Gastrocnemius medialis (tissue), 4 donors: ENCODE measurements around the gene TMC8.
"Not testable (repeated sequence)": the region's sequence is repeated elsewhere in the genome, so short reads cannot be mapped to it uniquely, and the experiment has no call there.

ENCODE experiments used
- CTCF ChIP-seq, 5 experiments: fragments of 450-650 bp in 3 of 5; fragments of 200-600 bp in 2 of 5; sonication (generic) in 2 of 5; IDR thresholded peaks in 4 of 5; conservative IDR thresholded peaks in 1 of 5; 1 replicate in 4 of 5; 2 replicates in 1 of 5; pipeline ENCODE4 v1.5.1; 2016 to 2019; ENCODE audit warnings: antibody characterized with exemption in 5 of 5, mild to moderate bottlenecking in 3 of 5, moderate library complexity in 3 of 5
- POLR2A ChIP-seq, 2 donors: fragments of 450-650 bp; IDR thresholded peaks; one replicate each; pipeline ENCODE4 v1.6.1; 2017; ENCODE audit warnings: antibody characterized with exemption in 2 of 2, mild to moderate bottlenecking in 2 of 2, moderate library complexity in 2 of 2

- TF ChIP-seq CTCF (IDR thresholded peaks at IDR 0.05 in 4 of 5, conservative IDR thresholded peaks at IDR 0.05 in 1 of 5); POLR2A (IDR thresholded peaks at IDR 0.05): not testable (repeated sequence)
These were observed 48.2 kb upstream of the TMC8 start for GRCh38 chr17:78082355-78082872.
